RCC 7860 (cell line): ENCODE results near the gene PPP1R13L.
"Not testable (repeated sequence)": the region's sequence is repeated elsewhere in the genome, so short reads cannot be mapped to it uniquely, and the experiment has no call there.

Experiments used
- DNase-seq: peaks from one replicate; pipeline ENCODE4 v3.0.0-alpha.2; 2015; ENCODE audit warnings: low spot score
- FAIRE-seq: peaks from 2 replicates; lab custom pipeline; 2012; peaks lifted over from hg19 to GRCh38; lab: Jason Lieb, UNC

The PPP1R13L gene

DNA sequence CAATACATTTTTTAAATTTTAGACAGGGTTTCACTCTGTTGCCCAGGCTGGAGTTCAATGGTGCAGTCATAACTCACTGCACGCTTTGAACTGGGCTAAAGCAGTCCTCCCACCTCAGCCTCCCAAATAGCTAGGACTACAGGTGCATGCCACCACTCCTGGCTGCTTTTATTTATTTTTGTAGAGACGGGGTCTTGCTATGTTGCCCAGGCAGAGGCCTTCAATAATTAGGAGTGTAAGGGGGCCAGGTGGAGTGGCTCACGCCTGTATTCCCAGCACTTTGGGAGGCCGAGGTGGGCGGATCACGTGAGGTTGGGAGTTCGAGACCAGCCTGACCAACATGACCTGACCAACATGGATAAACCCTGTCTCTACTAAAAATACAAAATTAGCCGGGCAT is 27.7 kb upstream of the PPP1R13L start:
- not testable (repeated sequence) for FAIRE-seq, DNase-seq

GRCh38 chr19:45431008-45431407 is 26.1 kb upstream of the PPP1R13L start:
- FAIRE-seq = not testable (repeated sequence)

GRCh38 chr19:45429896-45430295 is 25.0 kb upstream of the PPP1R13L start:
- DNase-seq, FAIRE-seq: not testable (repeated sequence)

More at GRCh38 chr19:45431008-45431407, 26.1 kb upstream of the PPP1R13L start:
- not testable (repeated sequence) for DNase-seq

- no peak for DNase-seq
- FAIRE-seq = no peak
Observed at GRCh38 chr19:45428384-45429231, 23.7 kb upstream of the PPP1R13L start.

DNA sequence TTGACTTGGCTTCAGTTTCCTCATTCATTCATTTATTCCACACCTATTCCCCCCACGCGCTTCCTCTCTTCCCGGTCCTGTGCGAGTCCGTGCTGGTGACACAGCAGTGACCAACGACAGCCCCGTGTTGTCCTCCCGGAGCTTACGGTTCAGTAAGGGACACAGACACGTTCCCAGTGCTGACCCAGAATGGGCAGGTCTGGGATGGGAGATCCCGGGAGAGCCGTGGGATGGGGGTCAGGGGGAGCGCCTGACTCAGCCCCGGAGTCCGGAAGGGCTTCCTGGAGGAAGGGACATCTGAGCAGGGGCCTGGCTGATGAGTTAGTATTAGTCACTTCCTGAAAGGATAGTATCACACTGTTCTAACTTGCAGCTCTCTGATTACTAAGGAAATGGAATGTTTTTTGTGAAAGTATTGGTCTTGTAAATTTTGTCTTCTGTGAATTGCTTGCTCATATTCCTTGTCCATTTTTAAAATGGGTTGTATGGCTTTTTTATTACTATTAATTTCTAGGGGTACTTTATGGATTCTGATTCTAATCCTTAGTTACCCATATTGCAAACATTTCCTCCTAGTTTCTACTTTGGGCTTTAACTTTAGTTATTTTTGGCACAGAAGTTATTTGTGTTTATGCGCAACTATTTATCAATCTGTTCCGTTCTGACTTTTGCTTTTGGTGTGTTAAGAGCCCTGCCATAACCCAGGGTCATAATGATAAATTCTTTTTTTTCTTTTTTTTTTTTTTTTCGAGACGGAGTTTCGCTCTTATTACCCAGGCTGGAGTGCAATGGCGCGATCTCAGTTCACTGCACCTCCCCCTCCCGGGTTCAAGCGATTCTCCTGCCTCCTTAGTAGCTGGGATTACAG is 19.6 kb upstream of the PPP1R13L start:
- peak; percentile 84 for FAIRE-seq

DNA sequence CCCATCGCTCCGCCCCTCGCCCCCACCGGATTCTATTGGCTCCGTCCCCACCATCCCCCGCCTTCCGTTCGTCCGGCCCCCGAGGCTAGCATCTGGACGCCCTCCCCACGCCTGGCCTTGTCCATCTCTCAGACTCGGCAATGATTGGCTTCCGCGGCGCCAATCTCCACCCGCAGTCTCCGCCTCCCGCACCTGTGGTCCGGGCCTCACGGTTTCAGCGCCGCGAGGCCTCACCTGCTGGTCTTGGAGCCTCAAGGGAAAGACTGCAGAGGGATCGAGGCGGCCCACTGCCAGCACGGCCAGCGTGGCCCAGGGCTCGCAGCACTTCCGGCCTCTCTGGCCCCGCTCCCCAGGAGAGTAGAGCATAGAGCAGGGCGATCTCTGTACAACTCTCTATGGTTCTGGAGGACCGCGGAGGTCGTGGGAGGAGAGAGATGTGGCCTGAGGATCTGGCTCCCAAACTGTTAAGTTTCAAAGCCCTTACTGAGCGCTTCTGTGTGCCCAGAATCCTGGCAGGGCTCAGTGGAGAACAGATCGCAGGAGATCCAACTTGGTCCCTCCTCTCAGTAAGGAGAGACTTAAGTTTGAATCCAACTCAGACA is 18.8 kb upstream of the PPP1R13L start, which contains the start of gene ERCC1:
ERCC1 (minus strand) TSS at position 329 of the 602 bp plus-strand sequence. CDS start 543 bp downstream, outside the sequence.
- DNase-seq (peak; percentile 86), FAIRE-seq (peak; percentile 66)

More for the DNA sequence above, 19.6 kb upstream of the PPP1R13L start:
- DNase-seq = peak; percentile 89

GRCh38 chr19:45423033-45423588 is 18.2 kb upstream of the PPP1R13L start:
- DNase-seq (no peak), FAIRE-seq (no peak)

GRCh38 chr19:45421947-45422498 is 17.2 kb upstream of the PPP1R13L start:
- FAIRE-seq (no peak), DNase-seq (no peak)

DNA sequence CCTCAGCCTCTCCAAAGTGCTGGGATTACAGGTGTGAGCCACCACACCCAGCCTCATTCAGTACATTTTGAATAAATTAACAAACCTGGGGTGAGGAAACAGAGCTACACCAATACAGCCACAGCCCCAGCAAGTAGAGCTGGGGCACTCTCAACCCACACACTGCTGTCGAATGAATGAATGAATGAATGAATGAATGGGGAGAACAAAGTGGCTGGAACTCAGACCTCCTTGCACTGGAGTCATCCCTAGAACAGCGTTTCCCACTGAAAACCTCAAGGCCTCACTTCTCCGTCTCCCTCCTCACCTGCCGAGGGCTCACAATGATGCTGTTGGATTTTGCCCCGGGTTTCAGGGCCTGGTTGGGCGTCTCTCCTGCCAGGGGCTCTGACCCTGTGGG is 16.0 kb upstream of the PPP1R13L start:
- FAIRE-seq = no peak
- DNase-seq = no peak

GRCh38 chr19:45420356-45420755 is 15.5 kb upstream of the PPP1R13L start:
- no peak for DNase-seq
- no peak for FAIRE-seq

GRCh38 chr19:45419895-45420294 is 15.0 kb upstream of the PPP1R13L start:
- DNase-seq (no peak), FAIRE-seq (no peak)

DNA sequence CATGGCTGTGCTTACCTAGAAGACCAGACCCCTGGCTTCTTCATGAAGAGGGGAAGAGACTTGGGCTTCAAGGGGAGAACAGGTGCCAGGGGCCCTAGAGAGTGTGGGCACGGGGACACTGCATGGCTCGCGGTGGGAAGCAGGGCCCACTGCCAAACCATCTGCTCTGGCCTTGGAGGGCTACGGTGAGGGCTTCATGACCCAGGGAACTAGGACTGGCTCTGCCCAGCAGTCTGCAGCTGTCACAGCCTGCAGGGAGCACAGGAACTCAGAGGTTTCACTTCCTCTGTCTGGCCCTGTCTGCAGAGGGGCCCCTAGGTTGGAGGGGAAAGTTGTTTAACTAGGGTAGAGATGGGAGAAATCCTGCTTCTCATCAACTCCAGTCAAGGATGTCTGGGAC is 14.5 kb upstream of the PPP1R13L start:
- FAIRE-seq (no peak), DNase-seq (no peak)

- no peak for DNase-seq
- no peak for FAIRE-seq
Observed at GRCh38 chr19:45418802-45419201, 13.9 kb upstream of the PPP1R13L start.

GRCh38 chr19:45417151-45417550 is 12.3 kb upstream of the PPP1R13L start:
- FAIRE-seq (no peak), DNase-seq (no peak)

GRCh38 chr19:45414468-45414867 is 9.6 kb upstream of the PPP1R13L start:
- FAIRE-seq (no peak), DNase-seq (no peak)

DNA sequence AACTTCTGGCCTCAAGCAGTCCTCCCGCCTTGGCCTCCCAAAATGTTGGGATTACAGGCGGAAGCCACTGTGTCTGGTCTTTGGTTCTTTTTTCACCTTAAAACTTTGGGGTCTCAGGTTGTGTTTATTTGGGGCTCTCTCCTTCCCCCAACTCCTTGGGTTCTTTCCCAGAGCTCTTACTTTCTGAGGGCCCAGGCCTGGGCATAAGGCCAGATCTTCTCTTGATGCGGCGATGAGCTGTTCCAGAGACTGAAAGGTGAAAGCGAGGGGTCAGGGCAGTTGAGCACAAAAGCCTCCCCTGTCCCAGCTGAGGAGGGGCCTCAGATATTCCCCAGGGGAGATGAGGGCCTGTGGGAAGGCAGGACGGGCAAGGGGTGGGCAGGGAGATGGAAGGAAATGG is 8.6 kb upstream of the PPP1R13L start:
- FAIRE-seq (no peak), DNase-seq (peak; percentile 11)

GRCh38 chr19:45410330-45410729 is 5.5 kb upstream of the PPP1R13L start:
- not testable (repeated sequence) for FAIRE-seq, DNase-seq

GRCh38 chr19:45409557-45409920 is 4.7 kb upstream of the PPP1R13L start:
- no peak for DNase-seq
- FAIRE-seq = no peak

GRCh38 chr19:45408830-45409556 is 4.1 kb upstream of the PPP1R13L start:
- no peak for FAIRE-seq
- DNase-seq = no peak

GRCh38 chr19:45408121-45408520 is 3.3 kb upstream of the PPP1R13L start:
- no peak for DNase-seq
- no peak for FAIRE-seq
